ENCODE results near the gene PCDHA6. TPM values are rescaled to one million over a fixed set of nuclear protein-coding genes. Genes with fewer than 3 reads are reported as not detected.

The PCDHA6 gene
- total and polyA plus RNA-seq, 2 donors from 2014 or later: 0.80 to 3.6 TPM

DNA sequence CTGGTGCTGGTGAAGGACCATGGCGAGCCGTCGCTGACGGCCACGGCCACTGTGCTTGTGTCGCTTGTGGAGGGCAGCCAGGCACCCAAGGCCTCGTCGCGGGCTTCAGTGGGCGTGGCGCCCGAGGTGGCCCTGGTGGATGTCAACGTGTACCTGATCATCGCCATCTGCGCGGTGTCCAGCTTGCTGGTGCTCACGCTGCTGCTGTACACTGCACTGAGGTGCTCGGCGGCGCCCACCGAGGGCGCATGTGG lies 30.2 kb downstream of the PCDHA6 start:
- Histone ChIP-seq H3K27me3 (ENCODE audit: control insufficient read depth, insufficient read depth, low read length) (no peaks in the 10 kb centered on the region), H3K9me3 (ENCODE audit: control insufficient read depth in 2 of 3, insufficient read depth in 1 of 3, low read length in 3 of 3) (peaks cover 0 to 40% (median 13%) of the 10 kb centered on the region in 3 donors)

DNA sequence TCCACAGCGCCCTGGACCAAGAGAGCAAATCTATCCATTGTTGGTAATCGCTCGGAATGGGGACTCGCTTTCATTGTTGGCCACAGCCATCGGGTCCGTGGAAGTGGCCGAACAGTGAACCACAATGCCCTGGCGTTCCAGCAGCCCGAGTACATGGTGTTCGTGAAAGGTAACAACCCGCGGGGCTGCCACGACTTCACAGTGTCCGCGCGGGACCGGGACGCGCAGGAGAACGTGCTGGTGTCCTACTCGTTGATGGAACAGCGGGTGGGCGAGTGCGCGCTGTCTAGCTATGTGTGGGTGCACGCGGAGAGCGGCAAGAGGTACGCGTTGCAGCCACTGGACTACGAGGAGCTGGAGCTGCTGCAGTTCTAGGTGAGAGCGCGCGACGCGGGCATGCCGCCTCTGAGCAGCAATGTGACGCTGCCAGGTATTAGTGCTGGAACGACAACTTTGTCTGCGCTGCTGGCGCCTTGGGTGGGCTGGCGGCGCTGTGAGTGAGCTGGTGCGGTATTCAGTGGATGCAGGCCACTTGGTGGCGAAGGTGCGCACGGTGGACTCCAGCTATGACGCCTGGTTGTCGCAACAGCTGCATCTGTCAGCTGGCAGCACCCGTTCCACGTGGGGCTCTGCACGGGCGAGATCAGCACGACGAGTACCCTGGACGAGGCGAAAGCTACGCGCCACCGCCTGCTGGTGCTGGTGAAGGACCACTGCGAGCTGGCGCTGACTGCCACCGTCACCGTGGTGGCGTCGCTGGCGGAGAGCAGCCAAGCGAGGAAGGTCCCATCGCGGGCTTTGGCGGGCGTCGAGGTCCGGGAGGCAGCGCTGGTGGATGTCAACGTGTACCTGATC lies 34.9 kb downstream of the PCDHA6 start:
- no peak overlapping the region for H3K4me3 ChIP-seq (ENCODE audit: low read length in 3 of 3)
- TF ChIP-seq CTCF (IDR thresholded peaks at IDR 0.05; ENCODE audit: borderline replicate concordance, extremely low read depth, insufficient read depth): no peak
- no peak overlapping the region for H3K27ac ChIP-seq (ENCODE audit: low read depth in 2 of 2, low read length in 2 of 2)
- intact Hi-C loops (cut with DNase I): no loop called here
- H3K4me1 ChIP-seq (ENCODE audit: control insufficient read depth in 2 of 3, insufficient read depth in 2 of 3, low read depth in 1 of 3, low read length in 3 of 3): no peaks in the 10 kb centered on the region
- peaks cover 0 to 28% (median 6%) of the 10 kb centered on the region in 3 donors for H3K9me3 ChIP-seq (ENCODE audit: control insufficient read depth in 2 of 3, insufficient read depth in 1 of 3, low read length in 3 of 3)
- H3K9ac ChIP-seq (ENCODE audit: low read length in 3 of 3): no peak overlapping the region
- no peaks in the 10 kb centered on the region for H3K27me3 ChIP-seq (ENCODE audit: control insufficient read depth, insufficient read depth, low read length)
- peak in 1 of 5 donors; percentile 61 for DNase-seq
- no peak for FAIRE-seq
- no peaks in the 10 kb centered on the region for H3K36me3 ChIP-seq (ENCODE audit: control insufficient read depth in 2 of 3, insufficient read depth in 3 of 3, low read length in 3 of 3)

More for the DNA sequence above, 30.2 kb downstream of the PCDHA6 start:
- DNase-seq (no peak), FAIRE-seq (no peak)
- no peak overlapping the region for H3K27ac ChIP-seq (ENCODE audit: low read depth in 2 of 2, low read length in 2 of 2)
- H3K4me1 ChIP-seq (ENCODE audit: control insufficient read depth in 2 of 3, insufficient read depth in 2 of 3, low read depth in 1 of 3, low read length in 3 of 3): no peaks in the 10 kb centered on the region
- no peak for TF ChIP-seq CTCF (IDR thresholded peaks at IDR 0.05; ENCODE audit: borderline replicate concordance, extremely low read depth, insufficient read depth)
- H3K9ac ChIP-seq (ENCODE audit: low read length in 3 of 3): no peak overlapping the region
- intact Hi-C loops (cut with DNase I): no loop called here
- no peaks in the 10 kb centered on the region for H3K36me3 ChIP-seq (ENCODE audit: control insufficient read depth in 2 of 3, insufficient read depth in 3 of 3, low read length in 3 of 3)
- no peak overlapping the region for H3K4me3 ChIP-seq (ENCODE audit: low read length in 3 of 3)

DNA sequence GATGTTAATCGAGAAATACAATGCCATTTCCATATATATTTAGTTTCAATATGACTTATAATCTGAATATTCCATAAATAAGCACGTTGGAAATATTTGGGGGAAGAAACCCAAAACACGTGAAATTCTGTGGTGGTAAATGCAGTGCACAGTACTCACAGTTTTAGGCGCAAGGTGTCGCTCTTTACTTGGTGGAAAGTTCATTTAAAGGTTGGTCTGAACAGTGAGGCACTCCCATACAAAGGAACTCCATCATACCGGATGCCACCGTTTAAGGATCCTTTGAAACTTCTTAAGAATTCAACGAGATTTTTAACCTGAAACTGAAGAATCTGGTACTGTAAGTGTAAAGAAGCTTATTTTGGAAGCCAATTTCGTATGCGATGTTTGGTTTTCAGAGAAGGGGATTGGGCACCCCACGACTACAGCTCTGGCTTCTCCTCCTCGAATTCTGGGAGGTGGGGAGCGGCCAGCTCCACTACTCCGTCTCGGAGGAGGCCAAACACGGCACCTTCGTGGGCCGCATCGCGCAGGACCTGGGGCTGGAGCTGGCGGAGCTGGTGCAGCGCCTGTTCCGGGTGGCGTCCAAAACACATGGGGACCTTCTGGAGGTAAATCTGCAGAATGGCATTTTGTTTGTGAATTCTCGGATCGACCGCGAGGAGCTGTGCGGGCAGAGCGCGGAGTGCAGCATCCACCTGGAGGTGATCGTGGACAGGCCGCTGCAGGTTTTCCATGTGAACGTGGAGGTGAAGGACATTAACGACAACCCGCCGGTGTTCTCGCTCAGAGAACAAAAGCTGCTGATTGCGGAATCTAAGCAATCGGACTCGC lies 41.2 kb downstream of the PCDHA6 start, which contains the start of gene PCDHA11:
Gene PCDHA11, plus strand, starts transcription at position 237 of the 834 bp plus-strand sequence. Its CDS starts 147 bp downstream, at position 384.
- Histone ChIP-seq H3K9me3 (ENCODE audit: control insufficient read depth in 2 of 3, insufficient read depth in 1 of 3, low read length in 3 of 3) (peaks cover 0 to 14% (median 3%) of the 10 kb centered on the region in 3 donors), H3K36me3 (ENCODE audit: control insufficient read depth in 2 of 3, insufficient read depth in 3 of 3, low read length in 3 of 3) (no peaks in the 10 kb centered on the region), H3K4me3 (ENCODE audit: low read length in 3 of 3) (peak within 1 kb of the TSS in 2 of 3 donors; percentile 24 to 38), H3K27ac (ENCODE audit: low read depth in 2 of 2, low read length in 2 of 2) (no peak within 1 kb of the TSS), H3K9ac (ENCODE audit: low read length in 3 of 3) (no peak within 1 kb of the TSS), H3K4me1 (ENCODE audit: control insufficient read depth in 2 of 3, insufficient read depth in 2 of 3, low read depth in 1 of 3, low read length in 3 of 3) (no peaks in the 10 kb centered on the region), H3K27me3 (ENCODE audit: control insufficient read depth, insufficient read depth, low read length) (no peaks in the 10 kb centered on the region)
- TF ChIP-seq CTCF (IDR thresholded peaks at IDR 0.05; ENCODE audit: borderline replicate concordance, extremely low read depth, insufficient read depth): peak; percentile 25
- intact Hi-C loops (cut with DNase I): no loop called here
- FAIRE-seq: no peak
- DNase-seq: peak in 2 of 5 donors; percentile 10 to 15
